ENCODE results near the gene CTTNBP2NL. TPM values are rescaled to one million over a fixed set of nuclear protein-coding genes. Genes with fewer than 3 reads are reported as not detected.

CTTNBP2NL gene
- total and polyA plus RNA-seq, 2 experiments from 2014 or later = 18.5 to 31.0 TPM

DNA sequence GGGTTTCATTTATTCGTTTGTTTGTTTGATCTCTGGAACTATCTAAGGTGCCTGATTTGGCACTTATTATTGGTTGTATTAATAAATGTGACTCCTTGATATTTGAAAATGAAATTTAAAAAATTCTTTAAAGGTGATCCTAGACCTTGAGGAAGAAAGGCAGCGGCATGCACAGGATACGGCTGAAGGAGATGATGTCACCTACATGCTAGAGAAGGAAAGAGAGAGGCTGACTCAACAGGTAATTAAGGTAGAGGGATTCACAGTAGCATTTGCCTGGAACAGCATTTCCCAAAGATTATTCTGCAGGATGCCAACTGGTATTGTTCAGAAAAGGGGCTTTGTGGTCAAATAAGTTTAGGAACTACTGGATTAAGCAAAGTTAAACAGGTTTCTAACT is 58.3 kb downstream of the CTTNBP2NL start (continued):
- TF ChIP-seq ETS1 (IDR thresholded peaks at IDR 0.05) (no peak), CREB1 (CRISPR knock-in tag; IDR thresholded peaks at IDR 0.05; ENCODE audit: low read depth) (no peak)

DNA sequence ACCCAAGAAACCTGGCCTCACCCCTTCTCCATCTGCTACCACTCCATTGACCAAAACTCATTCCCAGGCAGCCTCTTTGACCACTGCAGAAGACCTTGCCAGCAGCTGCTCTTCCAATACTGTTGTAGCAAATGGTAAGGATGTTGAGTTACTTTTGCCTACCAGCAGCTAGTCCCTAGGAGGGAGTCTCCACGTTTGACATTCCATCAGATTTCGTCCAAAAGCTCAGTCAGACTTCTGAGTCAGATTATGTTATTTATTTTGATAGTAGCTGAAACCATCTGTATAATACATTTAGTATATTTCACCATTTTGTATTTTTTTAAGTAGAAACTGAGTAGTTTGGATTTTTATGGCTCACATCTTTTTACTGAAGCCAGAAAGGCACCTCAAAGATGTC is 61.2 kb downstream of the CTTNBP2NL start:
- Mint-ChIP-seq H3K27me3 (ENCODE audit: insufficient read depth, low read depth, poor library complexity) (no peaks in the 10 kb centered on the region), H3K36me3 (ENCODE audit: low read depth) (peaks cover 29% of the 10 kb centered on the region)
- no peaks in the 10 kb centered on the region for H3K9me2 ChIP-seq (ENCODE audit: insufficient read depth)

More for the DNA sequence above, 61.2 kb downstream of the CTTNBP2NL start:
- no peaks in the 10 kb centered on the region for H3K79me2 ChIP-seq (replicated peaks; ENCODE audit: insufficient read depth)
- no peak overlapping the region for H3K27ac Mint-ChIP-seq
- no peaks in the 10 kb centered on the region for H3K27me3 ChIP-seq (ENCODE audit: insufficient read depth)
- ATAC-seq = no peak
- H3K9me3 Mint-ChIP-seq = no peaks in the 10 kb centered on the region
- DNase-seq (ENCODE audit: low spot score) = no peak
- H2AFZ ChIP-seq = no peak overlapping the region
- TF ChIP-seq CREB1 (CRISPR knock-in tag; IDR thresholded peaks at IDR 0.05; ENCODE audit: low read depth) (no peak), EZH2 (IDR thresholded peaks at IDR 0.05; ENCODE audit: low read depth, unreplicated experiment) (no peak), POLR2AphosphoS5 (IDR thresholded peaks at IDR 0.05; ENCODE audit: low read depth) (no peak), ETS1 (IDR thresholded peaks at IDR 0.05) (no peak), STAT1 (IDR thresholded peaks at IDR 0.05; ENCODE audit: unreplicated experiment) (no peak)
- TF ChIP-seq, protein P1, sequence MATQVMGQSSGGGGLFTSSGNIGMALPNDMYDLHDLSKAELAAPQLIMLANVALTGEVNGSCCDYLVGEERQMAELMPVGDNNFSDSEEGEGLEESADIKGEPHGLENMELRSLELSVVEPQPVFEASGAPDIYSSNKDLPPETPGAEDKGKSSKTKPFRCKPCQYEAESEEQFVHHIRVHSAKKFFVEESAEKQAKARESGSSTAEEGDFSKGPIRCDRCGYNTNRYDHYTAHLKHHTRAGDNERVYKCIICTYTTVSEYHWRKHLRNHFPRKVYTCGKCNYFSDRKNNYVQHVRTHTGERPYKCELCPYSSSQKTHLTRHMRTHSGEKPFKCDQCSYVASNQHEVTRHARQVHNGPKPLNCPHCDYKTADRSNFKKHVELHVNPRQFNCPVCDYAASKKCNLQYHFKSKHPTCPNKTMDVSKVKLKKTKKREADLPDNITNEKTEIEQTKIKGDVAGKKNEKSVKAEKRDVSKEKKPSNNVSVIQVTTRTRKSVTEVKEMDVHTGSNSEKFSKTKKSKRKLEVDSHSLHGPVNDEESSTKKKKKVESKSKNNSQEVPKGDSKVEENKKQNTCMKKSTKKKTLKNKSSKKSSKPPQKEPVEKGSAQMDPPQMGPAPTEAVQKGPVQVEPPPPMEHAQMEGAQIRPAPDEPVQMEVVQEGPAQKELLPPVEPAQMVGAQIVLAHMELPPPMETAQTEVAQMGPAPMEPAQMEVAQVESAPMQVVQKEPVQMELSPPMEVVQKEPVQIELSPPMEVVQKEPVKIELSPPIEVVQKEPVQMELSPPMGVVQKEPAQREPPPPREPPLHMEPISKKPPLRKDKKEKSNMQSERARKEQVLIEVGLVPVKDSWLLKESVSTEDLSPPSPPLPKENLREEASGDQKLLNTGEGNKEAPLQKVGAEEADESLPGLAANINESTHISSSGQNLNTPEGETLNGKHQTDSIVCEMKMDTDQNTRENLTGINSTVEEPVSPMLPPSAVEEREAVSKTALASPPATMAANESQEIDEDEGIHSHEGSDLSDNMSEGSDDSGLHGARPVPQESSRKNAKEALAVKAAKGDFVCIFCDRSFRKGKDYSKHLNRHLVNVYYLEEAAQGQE (IDR thresholded peaks at IDR 0.05; ENCODE audit: unreplicated experiment) = no peak
- no peak overlapping the region for H3K27ac ChIP-seq (ENCODE audit: low read depth)
- H3K36me3 ChIP-seq (ENCODE audit: insufficient read depth) = peaks cover 4% of the 10 kb centered on the region; the same call in 1 of the 2 replicates
- H3K4me1 Mint-ChIP-seq = peaks cover 23% of the 10 kb centered on the region
- no peak overlapping the region for H3K4me2 ChIP-seq
- H4K20me1 ChIP-seq (replicated peaks; ENCODE audit: insufficient read depth) = peaks cover 7% of the 10 kb centered on the region
- peaks cover 18% of the 10 kb centered on the region for H3K4me1 ChIP-seq (ENCODE audit: insufficient read depth)
- no peaks in the 10 kb centered on the region; the same call in 1 of the 2 replicates for H3F3A ChIP-seq (replicated peaks; ENCODE audit: low read depth)
- no peak overlapping the region; the same call in 2 of the 3 replicates for H3K4me3 Mint-ChIP-seq
- H3K4me3 ChIP-seq = no peak overlapping the region
